ENCODE data around the gene NF1. TPM values are rescaled to one million over a fixed set of nuclear protein-coding genes. Genes with fewer than 3 reads are reported as not detected.
"Not testable (repeated sequence)": the region's sequence is repeated elsewhere in the genome, so short reads cannot be mapped to it uniquely, and the experiment has no call there.

Gene NF1
- total RNA-seq, 1 donor from 2014 or later: 38.9 TPM

DNA sequence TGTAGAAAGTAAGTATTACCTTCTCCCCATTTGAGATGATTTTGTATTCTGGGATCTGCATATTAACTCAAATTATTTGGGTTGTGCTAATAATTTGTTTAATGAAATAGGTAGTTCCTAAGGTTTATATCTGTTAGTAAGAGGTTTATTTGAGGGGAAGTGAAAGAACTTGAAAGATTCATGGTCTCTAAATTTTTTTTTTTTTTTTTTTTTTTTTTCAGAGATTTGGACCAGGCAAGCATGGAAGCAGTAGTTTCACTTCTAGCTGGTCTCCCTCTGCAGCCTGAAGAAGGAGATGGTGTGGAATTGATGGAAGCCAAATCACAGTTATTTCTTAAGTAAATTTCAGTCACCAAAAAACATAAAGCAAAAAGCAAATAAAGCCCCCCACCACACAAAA is 137.1 kb downstream of the NF1 start:
- intact Hi-C loops (cut with DNase I): no loop called here
- DNase-seq: no peak
- ATAC-seq (ENCODE audit: poor library complexity): no peak

DNA sequence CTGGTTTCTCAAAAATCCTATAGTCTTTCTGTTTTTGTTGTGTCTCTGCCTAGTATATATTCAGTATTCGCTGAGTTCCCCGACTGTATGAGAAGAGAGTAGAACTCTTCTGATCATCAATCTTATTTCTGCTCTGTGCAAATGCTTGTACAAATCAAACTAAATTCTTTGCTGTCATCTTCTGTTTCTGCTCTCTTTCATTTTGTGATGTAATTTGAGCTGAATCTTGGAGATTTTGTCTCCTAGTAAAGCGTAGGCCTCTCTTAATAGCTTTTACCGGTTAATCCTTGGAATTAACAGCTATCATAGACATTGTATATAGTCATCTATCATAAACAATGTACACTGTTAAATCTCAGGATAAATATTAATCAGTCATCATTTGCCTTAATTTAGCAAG is 140.3 kb downstream of the NF1 start:
- no peak for ATAC-seq (ENCODE audit: poor library complexity)
- intact Hi-C loops (cut with DNase I): no loop called here
- no peak for DNase-seq

DNA sequence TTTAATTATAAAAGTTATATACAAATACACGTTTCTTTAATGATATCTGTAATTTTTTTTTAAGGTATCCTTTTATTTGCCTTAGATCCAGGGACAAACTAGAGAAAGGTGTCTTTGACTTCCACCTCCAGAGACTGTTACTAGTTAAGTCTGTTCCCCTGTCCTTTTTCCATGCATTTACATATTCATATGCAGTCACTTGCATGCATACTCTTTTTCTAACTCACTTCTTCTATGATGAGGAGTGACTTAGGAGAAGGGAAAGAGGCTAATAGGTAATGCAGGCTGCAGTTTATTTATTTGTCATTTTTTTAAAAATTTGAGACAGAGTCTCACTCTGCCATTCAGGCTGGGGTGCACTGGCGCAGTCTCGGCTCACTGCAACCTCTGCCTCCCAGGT is 141.4 kb downstream of the NF1 start:
- intact Hi-C loops (cut with DNase I): no loop called here
- no peak for DNase-seq
- ATAC-seq (ENCODE audit: poor library complexity): no peak

DNA sequence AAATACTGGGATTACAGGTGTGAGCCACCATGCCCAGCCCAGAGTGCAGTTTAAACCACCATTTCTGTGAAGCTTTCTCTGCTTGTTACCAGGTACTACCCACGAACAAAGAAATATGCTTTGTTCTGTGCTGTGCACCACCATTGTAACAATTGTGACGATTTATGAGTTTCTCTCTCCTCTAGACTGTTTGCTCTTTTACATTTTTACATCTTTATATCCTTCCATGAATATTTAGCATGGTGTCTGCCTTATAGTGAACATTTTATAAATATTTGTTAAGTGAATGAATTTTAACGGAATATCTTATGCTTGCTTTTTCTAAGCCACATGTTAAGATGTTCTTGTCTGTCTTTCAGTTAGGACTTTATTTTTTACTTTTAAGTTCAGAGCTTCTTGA is 141.9 kb downstream of the NF1 start:
- DNase-seq (no peak), ATAC-seq (ENCODE audit: poor library complexity) (no peak)
- intact Hi-C loops (cut with DNase I): no loop called here

DNA sequence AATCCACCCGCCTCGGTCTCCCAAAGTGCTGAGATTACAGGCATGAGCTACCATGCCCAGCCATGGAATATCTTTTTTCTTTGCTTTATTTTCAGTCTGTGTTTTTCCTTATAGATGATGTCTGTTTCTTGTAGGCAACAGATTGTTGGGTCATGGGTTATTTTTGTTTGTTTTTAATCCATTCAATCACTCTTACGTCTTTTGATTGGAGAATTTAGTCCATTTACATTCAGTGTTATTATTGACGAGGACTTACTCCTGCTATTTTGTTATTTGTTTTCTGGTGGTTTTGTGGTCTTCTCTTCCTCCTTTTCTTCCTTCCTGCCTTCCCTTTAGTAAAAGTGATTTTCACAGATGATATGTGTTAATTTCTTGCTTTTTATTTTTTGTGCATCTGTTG is 146.3 kb downstream of the NF1 start:
- ATAC-seq (ENCODE audit: poor library complexity) (no peak), DNase-seq (no peak)
- intact Hi-C loops (cut with DNase I): no loop called here

DNA sequence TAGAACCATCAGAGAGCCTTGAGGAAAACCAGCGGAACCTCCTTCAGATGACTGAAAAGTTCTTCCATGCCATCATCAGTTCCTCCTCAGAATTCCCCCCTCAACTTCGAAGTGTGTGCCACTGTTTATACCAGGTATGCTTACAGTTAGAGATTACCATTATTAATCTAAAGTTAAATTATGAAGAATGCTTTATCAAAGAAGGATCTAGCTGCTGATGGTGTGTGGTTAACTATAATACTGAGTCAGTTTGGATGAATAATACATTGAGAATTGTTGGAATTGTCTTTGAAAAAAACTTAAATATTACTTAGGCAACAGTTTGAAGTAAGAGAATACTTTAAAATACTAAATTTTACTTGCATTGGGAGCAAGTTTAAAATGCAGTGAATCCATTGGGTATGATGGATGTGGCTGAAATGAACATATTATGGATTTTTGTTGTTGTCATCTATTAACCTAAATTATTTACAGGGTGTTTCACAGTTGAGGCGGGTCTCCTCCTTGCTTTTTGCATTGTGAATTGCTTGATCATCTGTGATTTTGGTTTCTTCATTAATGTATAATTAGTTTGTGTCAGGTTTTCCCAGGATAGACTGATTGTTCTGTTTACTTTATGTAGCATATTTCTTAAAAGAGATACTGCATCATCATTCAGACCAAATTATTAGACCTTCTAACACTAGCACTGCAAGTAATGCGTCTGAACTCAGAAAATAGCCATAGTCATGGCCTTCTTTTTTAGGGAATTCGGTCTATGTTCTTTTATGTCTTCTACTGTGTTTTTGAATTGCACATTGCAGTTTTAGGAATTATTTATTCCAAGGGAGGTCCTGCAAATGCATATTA is 154.4 kb downstream of the NF1 start:
- DNase-seq (no peak), ATAC-seq (ENCODE audit: poor library complexity) (no peak)
- intact Hi-C loops (cut with DNase I): no loop called here

DNA sequence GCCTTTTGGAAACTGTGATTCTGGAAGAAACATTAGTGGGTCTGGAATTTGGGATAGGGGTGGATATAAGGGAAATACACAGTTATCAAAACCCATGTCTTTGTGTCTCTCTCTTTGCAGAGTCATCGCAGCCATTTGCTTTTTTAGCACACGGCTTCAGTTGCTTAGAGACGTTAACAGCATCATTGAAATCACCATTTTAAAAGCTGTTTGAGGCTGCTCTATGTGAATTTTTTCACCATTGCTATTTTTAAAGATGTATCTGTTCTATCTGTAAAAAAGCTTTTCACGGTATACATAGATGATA is 155.0 kb downstream of the NF1 start:
- ATAC-seq (ENCODE audit: poor library complexity) (no peak), DNase-seq (no peak)
- intact Hi-C loops (cut with DNase I): no loop called here

DNA sequence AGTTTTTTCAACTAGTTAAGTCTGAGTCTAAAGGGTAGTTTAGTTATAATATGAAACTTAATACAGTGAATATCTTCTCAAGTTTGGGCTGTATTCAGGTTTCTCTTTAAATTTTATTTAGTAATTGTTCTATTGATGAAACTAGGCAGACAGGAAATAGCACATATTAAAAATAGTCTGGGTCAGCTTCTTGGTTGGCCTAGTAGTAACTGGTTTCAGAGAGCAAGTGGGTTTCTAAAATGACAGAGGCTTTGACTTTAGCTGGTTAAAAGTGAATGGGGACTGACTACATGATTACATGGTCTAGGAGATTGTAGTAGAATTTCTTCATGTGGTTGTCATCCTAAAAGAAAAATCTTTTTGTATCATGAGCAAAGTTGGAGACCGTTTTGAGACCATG is 155.5 kb downstream of the NF1 start:
- no peak for DNase-seq
- intact Hi-C loops (cut with DNase I): no loop called here
- ATAC-seq (ENCODE audit: poor library complexity): no peak

DNA sequence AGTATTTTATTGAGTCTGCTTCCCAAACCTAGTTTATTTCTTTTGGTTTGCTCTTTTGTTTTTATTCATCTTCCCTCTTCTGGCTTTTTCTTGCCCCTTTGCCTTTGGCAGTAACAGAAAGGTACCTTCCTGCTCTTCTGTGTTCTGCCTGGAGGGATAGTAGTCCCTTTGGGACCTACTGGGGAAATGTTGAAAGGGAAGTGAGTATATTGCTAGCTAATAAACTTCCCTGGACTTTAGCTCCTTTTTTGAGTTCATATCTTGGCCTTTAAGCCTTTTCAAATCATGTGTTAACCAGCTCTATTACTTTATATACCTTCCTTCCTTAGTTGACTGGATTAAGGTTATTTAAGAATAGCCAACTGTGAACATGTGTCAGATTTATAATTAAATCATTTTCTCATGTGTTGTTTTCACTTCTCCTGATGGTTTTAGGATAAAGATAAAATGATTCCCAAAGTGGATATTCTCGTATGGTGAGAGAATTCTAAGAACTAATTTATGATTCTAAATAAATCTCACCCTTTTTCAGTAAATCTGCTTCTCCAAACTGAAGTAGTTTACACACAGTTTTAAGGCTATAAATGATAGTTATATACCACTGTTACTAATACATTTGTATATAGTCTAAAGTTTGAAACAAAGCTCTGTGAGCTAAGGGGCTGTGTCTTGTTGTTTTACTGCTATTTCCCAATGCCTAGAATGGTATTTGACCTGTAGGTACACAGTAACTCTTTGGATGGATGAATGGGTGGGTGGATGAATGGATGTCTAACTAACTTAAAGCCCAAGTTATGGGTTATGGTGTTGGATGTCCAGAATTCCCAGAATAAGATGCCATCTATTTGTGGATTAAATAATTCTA is 156.6 kb downstream of the NF1 start:
- no peak for DNase-seq
- ATAC-seq (ENCODE audit: poor library complexity): no peak
- intact Hi-C loops (cut with DNase I): no loop called here

DNA sequence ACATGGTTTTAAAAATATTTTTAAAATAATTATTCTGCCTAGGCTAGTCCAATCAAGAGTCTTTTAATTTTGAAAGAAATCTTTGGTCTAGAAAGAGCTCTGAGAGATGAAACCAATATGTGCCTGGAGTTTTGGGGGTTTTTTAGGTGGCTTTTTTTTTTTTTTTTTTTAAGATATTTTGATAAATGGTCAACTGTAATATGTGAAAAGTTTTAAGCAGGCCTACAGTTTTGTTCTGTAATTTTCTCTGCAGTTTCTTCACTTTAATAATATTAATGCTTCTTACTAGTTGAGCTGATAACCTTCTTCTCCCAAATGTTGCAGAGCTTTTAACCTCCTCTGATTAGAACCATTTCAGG is 157.2 kb downstream of the NF1 start:
- intact Hi-C loops (cut with DNase I): no loop called here
- no peak for DNase-seq

DNA sequence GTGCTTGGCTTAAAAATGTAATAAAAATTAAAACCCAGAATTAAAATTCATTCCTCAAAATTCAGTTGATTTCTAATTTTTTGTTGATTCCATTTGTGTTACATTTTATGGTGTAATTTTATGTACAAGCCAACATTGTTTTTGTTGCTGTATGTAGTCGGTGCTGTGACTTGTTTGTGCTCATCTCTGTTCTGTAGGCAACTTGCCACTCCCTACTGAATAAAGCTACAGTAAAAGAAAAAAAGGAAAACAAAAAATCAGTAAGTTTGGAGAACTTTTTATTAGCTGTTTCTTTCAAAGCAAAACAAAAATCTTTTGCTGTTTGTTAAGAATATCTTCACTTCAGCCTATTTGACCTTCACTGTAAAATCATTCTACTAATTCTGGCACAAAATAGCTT is 158.0 kb downstream of the NF1 start:
- intact Hi-C loops (cut with DNase I): no loop called here
- ATAC-seq (ENCODE audit: poor library complexity) (no peak), DNase-seq (no peak)

More for the DNA sequence above, 157.2 kb downstream of the NF1 start:
- no peak for ATAC-seq (ENCODE audit: poor library complexity)

DNA sequence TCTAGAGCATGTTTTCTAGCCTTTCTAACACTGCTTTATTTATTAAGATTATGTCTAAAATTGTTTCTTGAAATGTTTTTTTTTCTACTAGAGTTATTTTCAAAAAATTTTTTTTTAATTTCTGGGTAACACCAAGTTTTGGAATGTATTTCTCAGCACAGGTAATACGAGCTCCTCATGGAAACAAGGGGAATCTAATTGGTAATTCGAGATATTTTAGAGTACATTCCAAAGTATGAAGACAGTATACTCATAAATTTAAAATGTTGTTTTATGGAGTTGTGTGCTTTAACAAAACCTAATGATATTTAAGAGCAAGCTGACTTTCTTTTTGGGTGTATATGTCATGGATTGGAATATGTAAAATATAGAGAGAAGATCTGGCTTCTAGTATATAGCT is 159.9 kb downstream of the NF1 start:
- intact Hi-C loops (cut with DNase I): no loop called here
- no peak for DNase-seq
- ATAC-seq (ENCODE audit: poor library complexity): no peak

DNA sequence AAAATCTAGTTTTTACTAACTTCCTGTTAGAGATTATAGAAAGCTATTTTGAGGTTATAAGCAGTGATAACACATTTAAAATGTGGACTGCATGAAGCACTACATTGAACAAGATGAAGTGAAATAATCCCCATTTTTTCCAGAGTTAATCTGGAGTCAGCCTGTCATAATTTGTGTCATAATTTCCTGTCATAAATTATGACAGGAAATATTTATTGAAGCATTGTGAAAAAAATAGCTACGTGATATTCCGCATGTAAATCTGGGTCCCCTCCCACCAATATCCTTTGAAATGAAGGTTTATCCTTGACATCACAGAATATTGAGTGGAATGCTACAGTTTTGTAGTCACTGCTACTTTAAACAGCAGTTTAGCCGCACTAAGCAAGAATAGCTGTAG is 162.2 kb downstream of the NF1 start:
- intact Hi-C loops (cut with DNase I): no loop called here
- DNase-seq: no peak
- ATAC-seq (ENCODE audit: poor library complexity): no peak

DNA sequence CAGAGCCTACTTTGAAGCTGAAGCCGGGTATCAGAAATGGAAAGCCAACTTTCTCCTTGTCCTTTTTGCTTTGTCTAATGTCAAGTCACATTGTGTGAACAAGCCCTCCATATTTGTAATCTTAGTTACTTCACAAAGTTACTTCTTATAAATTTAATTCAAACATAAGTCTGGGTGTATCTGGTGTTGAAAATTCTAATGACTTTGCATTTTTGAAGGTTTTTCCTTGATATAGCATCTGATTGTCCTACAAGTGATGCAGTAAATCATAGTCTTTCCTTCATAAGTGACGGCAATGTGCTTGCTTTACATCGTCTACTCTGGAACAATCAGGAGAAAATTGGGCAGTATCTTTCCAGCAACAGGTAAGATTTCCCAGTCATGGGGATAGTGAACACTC is 165.4 kb downstream of the NF1 start:
- ATAC-seq (ENCODE audit: poor library complexity) (no peak), DNase-seq (no peak)
- intact Hi-C loops (cut with DNase I): no loop called here

DNA sequence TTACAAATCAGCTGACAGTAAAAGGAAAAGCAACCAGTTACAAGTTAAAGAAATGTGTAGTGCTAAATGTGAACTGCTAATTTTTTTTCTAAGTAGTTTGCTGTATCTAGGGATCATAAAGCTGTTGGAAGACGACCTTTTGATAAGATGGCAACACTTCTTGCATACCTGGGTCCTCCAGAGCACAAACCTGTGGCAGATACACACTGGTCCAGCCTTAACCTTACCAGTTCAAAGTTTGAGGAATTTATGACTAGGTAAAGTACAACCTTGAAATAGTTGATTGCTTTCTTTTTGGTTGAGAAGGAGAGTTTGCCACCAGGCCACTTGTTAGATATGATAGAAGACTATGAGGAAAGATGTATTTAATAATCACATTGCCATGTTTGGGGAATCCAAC is 166.8 kb downstream of the NF1 start:
- ATAC-seq (ENCODE audit: poor library complexity) (no peak), DNase-seq (no peak)
- intact Hi-C loops (cut with DNase I): no loop called here

DNA sequence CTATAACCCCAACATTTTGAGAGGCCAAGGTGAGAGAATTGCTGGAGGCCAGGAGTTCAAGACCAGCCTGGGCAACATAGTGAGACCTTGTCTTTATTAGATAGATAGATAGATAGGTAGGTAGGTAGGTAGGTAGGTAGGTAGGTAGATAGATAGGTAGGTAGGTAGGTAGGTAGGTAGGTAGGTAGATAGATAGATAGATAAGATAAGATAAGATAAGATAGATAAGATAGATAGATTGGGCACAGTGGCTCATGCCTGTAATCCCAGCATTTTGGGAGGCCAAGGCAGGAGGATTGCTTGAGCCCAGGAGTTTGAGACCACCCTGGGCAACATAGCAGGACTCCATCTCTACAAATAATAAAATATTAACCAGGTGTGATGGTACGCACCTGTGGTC is 168.1 kb downstream of the NF1 start:
- DNase-seq; ATAC-seq (ENCODE audit: poor library complexity); intact Hi-C loops (cut with DNase I): not testable (repeated sequence)

DNA sequence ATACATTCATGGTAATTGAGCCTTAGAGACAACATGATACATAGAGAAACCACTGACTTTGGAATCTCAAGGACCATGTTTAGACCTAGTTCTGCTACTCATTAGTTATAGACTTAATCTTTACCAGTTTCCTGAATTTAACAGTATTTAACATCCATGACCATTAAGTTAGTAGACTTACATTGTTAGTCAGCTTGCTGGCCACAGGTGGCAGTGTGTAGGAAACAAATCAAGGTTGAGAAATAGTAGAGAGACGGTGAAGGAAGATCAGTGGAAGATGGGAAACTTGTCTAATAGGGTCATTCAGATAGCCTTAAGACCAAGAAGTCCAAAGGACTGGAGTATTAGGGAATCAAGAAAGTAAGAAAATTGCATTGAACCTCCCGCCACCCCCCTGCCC is 171.3 kb downstream of the NF1 start:
- ATAC-seq (ENCODE audit: poor library complexity): no peak
- DNase-seq: no peak
- intact Hi-C loops (cut with DNase I): no loop called here

DNA sequence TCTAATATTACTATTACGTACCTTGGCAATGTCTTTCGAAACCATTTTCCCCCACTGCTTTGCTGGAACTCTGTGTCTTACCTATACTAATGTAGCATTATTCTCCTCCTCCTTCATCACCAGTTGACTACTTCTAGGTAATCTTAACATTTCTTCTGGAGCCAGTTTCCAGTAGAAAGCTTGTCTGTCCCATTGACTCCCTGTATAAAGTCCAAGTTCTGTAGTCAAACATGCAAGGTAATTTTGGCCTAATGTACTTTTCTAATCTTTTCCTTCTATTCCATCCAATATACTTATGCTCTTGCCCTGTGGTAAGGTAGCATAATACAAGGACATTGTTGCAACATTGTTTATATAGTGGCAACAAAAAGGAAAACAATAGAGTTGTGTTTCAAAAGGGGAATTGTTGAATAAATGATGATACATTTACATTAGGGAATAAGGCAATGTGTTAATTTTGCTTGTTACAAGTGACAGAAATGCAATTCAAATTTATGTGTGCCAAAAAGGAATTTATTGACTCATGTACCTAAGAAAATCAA is 174.3 kb downstream of the NF1 start:
- no peak for ATAC-seq (ENCODE audit: poor library complexity)

DNA sequence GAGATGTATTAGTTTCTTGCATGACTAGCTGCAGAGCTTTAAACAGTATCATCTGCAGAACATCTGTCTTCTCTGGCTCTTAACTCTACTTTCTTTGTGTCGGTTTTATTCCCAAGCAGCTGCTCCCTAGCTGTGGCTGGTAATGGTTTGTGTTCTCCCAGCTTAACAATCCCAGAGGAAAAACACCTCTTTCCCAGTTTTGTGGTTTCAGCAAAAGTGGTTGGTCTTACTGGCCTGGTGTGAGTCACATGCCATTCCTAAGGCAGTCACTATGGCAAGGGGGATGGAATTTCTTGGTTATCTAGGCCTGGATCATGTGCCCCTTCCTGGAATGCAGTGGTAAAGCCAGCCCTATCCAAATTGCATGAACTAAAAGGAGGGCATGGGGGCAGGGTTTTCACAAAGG is 174.8 kb downstream of the NF1 start:
- intact Hi-C loops (cut with DNase I): no loop called here
- ATAC-seq (ENCODE audit: poor library complexity) (peak; percentile 73), DNase-seq (no peak)

More for the DNA sequence above, 174.3 kb downstream of the NF1 start:
- no peak for DNase-seq
- intact Hi-C loops (cut with DNase I): no loop called here

DNA sequence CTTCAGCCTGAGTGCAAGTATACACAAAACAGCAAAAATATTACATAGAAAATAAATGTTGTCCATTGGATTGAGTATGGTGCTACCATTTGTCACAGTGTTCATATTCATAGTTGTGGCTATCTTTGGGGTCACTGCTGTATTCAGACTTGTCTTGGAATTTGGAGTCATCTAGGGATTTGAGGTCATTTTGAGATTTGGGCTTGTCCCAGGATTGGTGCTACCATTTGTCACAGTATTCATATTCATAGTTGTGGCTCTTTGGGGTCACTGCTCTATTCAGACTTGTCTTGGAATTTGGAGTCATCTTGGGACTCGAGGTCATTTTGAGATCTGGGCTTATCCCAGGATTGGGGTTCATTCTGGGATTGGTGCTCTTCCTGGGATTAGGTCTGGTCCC is 177.5 kb downstream of the NF1 start:
- DNase-seq: no peak
- intact Hi-C loops (cut with DNase I): no loop called here
- no peak for ATAC-seq (ENCODE audit: poor library complexity)
